Upper lobe of left lung (tissue), 4 donors: Measurements from ENCODE around the gene ADD2.
"Not testable (repeated sequence)": the region's sequence is repeated elsewhere in the genome, so short reads cannot be mapped to it uniquely, and the experiment has no call there.

Experiments
- EP300 ChIP-seq, 4 donors: sonication (generic); formaldehyde crosslinking; IDR thresholded peaks; one replicate each; pipeline ENCODE4 v1.5.1; 2017; ENCODE audit warnings: antibody characterized with exemption in 4 of 4, control low read depth in 2 of 4
- POLR2AphosphoS5 ChIP-seq, 2 donors: sonication (generic); formaldehyde crosslinking; IDR thresholded peaks; one replicate each; pipeline ENCODE4 v1.5.1; 2017; ENCODE audit warnings: antibody characterized with exemption in 2 of 2
- TF ChIP-seq, protein P1 (sequence below), 6 experiments: fragments of 450-650 bp in 4 of 6; fragments of 200-600 bp in 2 of 6; sonication (generic) in 2 of 6; IDR thresholded peaks; one replicate each; pipeline ENCODE4 v1.5.1; 2016 to 2019; ENCODE audit warnings: antibody characterized with exemption in 6 of 6

DNA sequence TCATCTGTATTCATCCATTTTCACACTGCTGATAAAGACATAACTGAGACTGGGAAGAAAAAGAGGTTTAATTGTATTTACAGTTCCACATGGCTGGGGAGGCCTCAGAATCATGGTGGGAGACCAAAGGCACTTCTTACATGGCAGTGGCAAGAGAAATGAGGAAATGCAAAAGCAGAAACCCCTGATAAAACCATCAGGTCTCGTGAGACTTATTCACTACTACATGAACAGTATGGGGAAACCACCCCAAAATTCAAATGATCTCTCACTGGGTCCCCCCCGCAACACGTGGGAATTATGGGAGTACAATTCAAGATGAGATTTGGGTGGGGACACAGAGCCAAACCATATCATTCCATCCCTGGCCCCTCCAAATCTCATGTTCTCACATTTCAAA lies 30.0 kb upstream of the ADD2 start:
- TF ChIP-seq, protein P1, sequence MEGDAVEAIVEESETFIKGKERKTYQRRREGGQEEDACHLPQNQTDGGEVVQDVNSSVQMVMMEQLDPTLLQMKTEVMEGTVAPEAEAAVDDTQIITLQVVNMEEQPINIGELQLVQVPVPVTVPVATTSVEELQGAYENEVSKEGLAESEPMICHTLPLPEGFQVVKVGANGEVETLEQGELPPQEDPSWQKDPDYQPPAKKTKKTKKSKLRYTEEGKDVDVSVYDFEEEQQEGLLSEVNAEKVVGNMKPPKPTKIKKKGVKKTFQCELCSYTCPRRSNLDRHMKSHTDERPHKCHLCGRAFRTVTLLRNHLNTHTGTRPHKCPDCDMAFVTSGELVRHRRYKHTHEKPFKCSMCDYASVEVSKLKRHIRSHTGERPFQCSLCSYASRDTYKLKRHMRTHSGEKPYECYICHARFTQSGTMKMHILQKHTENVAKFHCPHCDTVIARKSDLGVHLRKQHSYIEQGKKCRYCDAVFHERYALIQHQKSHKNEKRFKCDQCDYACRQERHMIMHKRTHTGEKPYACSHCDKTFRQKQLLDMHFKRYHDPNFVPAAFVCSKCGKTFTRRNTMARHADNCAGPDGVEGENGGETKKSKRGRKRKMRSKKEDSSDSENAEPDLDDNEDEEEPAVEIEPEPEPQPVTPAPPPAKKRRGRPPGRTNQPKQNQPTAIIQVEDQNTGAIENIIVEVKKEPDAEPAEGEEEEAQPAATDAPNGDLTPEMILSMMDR (IDR thresholded peaks at IDR 0.05) = not testable (repeated sequence)
- TF ChIP-seq EP300, POLR2AphosphoS5 (IDR thresholded peaks at IDR 0.05): not testable (repeated sequence)
